Stimulated activated CD4-positive, alpha-beta T cell treated with anti-CD3 and anti-CD28 coated beads, TNF-alpha, amount 100 ng/mL, for 4 hours (primary cell): ENCODE data around the gene GARNL3.

Experiments
- DNase-seq, 3 experiments: peaks; one replicate each; pipeline ENCODE4 v3.0.0-alpha.2; 2020; ENCODE audit warnings: low read depth in 3 of 3

Gene GARNL3

GRCh38 chr9:127351182-127352166 is 86.9 kb downstream of the GARNL3 start:
- DNase-seq: no peak

- no peak for DNase-seq
These were observed 89.3 kb downstream of the GARNL3 start for GRCh38 chr9:127353882-127354281.

- DNase-seq: no peak
These were observed 92.3 kb downstream of the GARNL3 start for GRCh38 chr9:127356906-127357305.

GRCh38 chr9:127358023-127358535 is 93.5 kb downstream of the GARNL3 start:
- no peak for DNase-seq

- DNase-seq: no peak
These were observed 94.2 kb downstream of the GARNL3 start for GRCh38 chr9:127358770-127359169.

GRCh38 chr9:127360250-127360649 is 95.7 kb downstream of the GARNL3 start:
- DNase-seq: no peak

- no peak for DNase-seq
These were observed 96.3 kb downstream of the GARNL3 start for GRCh38 chr9:127360829-127361228.

DNA sequence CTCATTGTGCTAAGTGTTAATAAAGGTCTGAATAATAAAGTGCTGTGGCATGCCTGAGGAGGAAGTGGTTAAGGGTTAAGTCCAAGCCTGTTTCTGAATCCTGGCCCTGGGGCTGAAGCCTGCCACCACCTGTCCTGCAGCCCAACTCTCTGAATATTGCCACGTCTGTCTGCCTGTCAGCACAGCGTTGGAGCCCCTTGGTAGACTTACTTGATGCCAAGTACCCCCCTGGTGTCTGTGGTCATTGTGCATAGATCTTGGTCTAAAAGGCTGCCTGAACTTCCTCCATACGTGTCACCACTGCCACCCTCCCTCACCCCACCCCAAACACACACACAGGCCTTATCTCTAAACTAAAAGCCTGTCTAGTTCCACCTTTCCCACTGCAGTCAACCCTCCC is 97.0 kb downstream of the GARNL3 start:
- no peak for DNase-seq

DNA sequence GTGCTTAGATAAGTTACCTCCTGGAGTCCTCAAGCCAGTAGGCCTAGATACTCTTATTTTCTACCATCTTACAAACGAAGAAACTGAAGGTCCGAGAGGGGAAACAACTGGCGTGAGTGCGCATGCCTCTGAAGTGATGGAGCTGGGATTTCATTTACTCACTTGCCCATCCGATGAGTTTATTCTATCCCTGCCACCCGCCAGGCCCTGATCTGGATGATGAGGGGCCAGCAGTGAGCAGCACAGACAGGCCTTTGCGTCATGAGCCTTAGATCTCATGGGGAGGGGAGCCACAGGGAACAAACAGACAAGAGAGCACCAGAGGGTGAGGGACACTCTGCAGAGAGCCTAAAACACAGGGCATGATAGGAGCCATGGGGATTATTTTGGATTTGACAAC is 98.3 kb downstream of the GARNL3 start:
- DNase-seq: no peak

DNA sequence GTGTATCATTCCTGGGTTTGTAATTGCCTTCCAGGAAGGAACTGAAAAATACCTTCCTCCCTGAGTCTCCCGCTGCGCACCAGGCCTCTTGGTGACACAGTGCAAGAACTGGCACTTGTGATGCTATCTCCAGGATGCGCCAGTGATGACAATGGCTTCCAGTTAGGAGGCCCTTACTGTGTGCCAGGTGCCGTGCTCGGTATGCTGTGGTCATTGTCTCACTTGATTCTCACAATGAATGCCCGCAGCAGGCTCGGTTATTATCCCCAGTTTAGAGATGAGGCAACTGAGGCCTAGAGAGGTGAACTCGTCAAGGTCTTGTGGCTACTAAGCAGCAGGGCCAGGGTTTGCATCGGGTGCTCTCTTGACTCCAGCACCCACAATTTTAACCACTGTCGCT is 100.9 kb downstream of the GARNL3 start:
- DNase-seq: no peak

DNA sequence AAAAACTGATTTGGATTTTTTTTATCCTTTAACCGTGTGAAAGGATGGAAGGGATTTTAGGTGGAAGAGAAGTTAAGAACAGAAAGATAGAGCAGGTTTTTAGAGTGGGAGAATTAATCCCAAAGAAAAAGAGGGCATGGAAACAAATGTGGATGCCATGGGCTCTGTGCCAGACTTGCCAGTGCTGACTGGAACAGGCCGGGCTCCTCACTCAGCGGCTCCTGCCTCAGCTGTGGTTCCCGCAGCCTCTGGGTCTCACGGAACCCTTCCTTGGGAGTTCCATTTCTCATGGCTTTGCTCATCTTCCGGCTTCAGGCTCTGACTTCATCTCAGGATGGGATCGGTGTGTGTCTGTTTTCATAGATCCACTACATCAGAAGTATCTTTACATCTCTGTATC is 102.0 kb downstream of the GARNL3 start:
- DNase-seq: no peak

- DNase-seq: no peak
These were observed 104.4 kb downstream of the GARNL3 start for GRCh38 chr9:127368852-127369402.

DNA sequence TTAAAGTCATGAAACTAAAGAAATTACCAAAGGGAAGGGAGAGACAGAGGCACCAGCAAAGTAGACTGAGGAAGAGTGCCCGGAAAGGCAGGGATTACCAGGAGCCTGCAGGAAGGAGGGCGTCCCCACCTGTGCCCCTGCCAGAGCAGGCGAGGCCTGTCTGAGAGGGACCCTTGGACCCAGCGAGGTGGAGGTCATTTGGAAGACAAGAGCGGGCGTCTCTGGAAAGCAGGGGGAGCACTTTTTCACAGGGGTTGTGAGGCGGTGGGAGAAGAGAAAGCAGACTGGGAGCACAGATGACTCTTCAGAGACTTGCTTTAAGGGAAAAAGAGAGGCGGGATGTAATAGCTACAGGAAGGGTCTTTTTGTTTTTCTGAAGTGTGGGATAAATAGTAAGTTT is 104.9 kb downstream of the GARNL3 start:
- DNase-seq: no peak

- no peak for DNase-seq
These were observed 105.6 kb downstream of the GARNL3 start for GRCh38 chr9:127370147-127370579.

- DNase-seq: no peak
These were observed 106.4 kb downstream of the GARNL3 start for GRCh38 chr9:127370672-127371648.

GRCh38 chr9:127380479-127380878 is 115.9 kb downstream of the GARNL3 start:
- DNase-seq: no peak

GRCh38 chr9:127382541-127382940 is 118.0 kb downstream of the GARNL3 start:
- DNase-seq: no peak

DNA sequence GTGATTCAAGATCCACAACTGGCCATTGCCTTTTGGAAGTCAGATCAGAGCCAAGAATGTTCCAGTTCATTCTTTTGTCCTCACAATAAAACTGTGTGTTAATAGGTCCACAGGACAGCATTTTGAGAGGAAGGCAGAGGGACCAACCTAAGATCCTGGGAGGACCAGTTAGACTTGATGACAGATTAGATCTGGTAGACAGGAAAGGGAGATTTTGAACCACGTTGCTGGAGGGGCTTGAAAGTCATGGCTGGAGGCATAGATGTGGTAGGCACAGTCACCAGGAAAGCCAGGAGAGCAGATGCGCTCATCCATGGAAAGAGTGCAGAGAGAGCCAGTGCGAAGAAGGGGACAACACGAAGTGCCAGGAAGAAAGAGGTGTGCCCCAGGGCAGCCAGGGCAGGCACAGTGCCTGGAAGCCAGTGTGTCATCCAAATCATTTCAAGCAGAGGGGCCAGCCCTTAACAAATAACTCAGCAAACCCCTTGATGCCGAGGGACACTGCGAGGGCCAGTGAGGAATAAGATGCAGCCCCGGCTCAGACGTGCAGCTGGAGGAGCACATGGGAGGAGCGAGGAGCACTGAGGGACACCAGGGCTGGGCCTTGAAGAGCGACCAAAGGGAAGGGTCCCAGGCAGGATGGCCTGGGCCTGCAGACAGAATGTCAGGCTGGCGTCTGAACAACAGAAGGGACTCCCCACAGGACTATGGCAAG is 119.6 kb downstream of the GARNL3 start:
- no peak for DNase-seq

DNA sequence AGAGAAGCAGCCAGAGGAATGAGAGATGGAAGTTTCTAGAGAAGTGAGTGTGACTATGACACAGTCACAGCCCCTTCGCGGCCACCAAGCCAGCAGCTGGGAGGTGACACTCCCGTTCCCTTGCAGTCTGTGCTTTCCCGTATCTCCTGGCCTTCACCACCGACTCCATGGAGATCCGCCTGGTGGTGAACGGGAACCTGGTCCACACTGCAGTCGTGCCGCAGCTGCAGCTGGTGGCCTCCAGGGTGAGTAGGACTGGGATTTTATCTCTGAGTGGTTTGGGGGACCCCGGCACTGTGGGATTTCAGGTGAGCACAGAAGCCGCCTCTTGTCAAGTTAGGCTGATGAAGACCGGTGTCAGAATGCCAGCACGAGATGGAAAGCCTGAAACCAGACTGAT is 120.3 kb downstream of the GARNL3 start:
- no peak for DNase-seq

GRCh38 chr9:127386249-127386648 is 121.7 kb downstream of the GARNL3 start:
- DNase-seq: no peak

GRCh38 chr9:127386981-127387380 is 122.4 kb downstream of the GARNL3 start:
- no peak for DNase-seq
